ENCODE results near the gene TLE1. TPM values are rescaled to one million over a fixed set of nuclear protein-coding genes. Genes with fewer than 3 reads are reported as not detected.

TLE1 gene
- total and polyA plus RNA-seq, 2 donors (not counting 1 experiment from before 2014, with no cell fraction given) = 33.5 to 80.3 TPM

DNA sequence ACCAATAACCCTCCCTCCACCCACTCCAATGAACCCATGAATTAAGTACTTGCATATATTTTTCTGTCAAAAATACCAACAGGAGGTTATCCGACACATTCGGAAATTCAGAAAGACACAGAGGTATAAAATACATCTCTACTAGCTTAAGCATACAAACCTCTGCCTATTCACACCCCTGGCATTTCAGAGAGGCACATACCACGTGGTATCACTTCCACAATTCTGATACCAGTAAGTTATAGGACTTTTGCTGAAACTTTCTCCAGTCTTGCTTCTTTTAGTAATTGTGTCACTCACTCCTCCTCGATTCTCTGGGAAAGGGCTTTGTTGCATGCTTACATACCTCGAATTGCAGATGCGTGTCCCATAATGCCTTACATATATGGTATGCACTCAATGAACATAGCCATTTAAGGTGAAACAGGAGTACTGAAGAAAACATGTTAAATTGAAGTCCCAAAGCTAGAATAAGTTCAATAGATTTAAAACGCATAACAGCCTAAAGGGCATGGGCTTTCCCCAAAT is 58.1 kb downstream of the TLE1 start:
- no peak overlapping the region for H3K4me3 Mint-ChIP-seq
- Histone ChIP-seq H3K4me1 (ENCODE audit: control insufficient read depth in 2 of 2, insufficient read depth in 2 of 2, low read length in 2 of 2) (peaks cover 6 to 9% of the 10 kb centered on the region in 2 donors), H3K27me3 (replicated peaks in 1 of 4; ENCODE audit: control extremely low read depth in 1 of 4, control insufficient read depth in 3 of 4, insufficient read depth in 4 of 4, low read length in 3 of 4) (no peaks in the 10 kb centered on the region), H3K4me2 (replicated peaks; ENCODE audit: low read depth, low read length, poor library complexity, severe bottlenecking) (no peak overlapping the region), H3K9ac (ENCODE audit: low read length) (no peak overlapping the region), H3K36me3 (replicated peaks in 1 of 2; ENCODE audit: control extremely low read depth in 1 of 2, control insufficient read depth in 1 of 2, extremely low read depth in 1 of 2, insufficient read depth in 2 of 2, low read length in 1 of 2) (peaks cover 0 to 4% of the 10 kb centered on the region in 2 experiments), H3K4me3 (ENCODE audit: control extremely low read depth in 1 of 5, extremely low read depth in 1 of 5, insufficient read depth in 1 of 5, low read depth in 2 of 5, low read length in 4 of 5) (no peak overlapping the region), H4K20me1 (ENCODE audit: control insufficient read depth, insufficient read depth, low read length, poor library complexity, severe bottlenecking) (peaks cover 10% of the 10 kb centered on the region), H3K9me3 (ENCODE audit: control extremely low read depth in 1 of 3, control insufficient read depth in 2 of 3, insufficient read depth in 1 of 3, low read length in 2 of 3) (no peaks in the 10 kb centered on the region), H2AFZ (ENCODE audit: insufficient read depth, low read depth, low read length, poor library complexity, severe bottlenecking) (no peak overlapping the region), H3K79me2 (ENCODE audit: control insufficient read depth, insufficient read depth, low read length) (peaks cover 3% of the 10 kb centered on the region), H3K27ac (ENCODE audit: low read length in 2 of 2) (no peak overlapping the region)
- H3K9me3 Mint-ChIP-seq (ENCODE audit: insufficient read depth) = no peaks in the 10 kb centered on the region
- intact Hi-C loops (cut with micrococcal nuclease) = loop anchor here (10.0 kb wide), 1 partner anchor 54 kb away; the partner anchor contains the start of gene TLE1
- peaks cover 23% of the 10 kb centered on the region for H3K4me1 Mint-ChIP-seq
- DNase-seq (peak; percentile 18), ATAC-seq (ENCODE audit: low read depth) (peak; percentile 58)
- ChIA-PET POLR2A (no interaction called here), CTCF (interaction anchor here (1.0 kb wide), 2 partner anchors 24 to 108 kb away, joined by 3 to 5 read pairs; no protein-coding TSS in a partner anchor)
- H3K27me3 Mint-ChIP-seq = no peaks in the 10 kb centered on the region
- WGBS (ENCODE audit: insufficient coverage) = 56% methylated on average over 3 of the region's 7 CpGs
- H3K27ac Mint-ChIP-seq = no peak overlapping the region
- TF ChIP-seq CTCF (IDR thresholded peaks at IDR 0.05) (no peak), EZH2 (IDR thresholded peaks at IDR 0.05; ENCODE audit: borderline replicate concordance, insufficient read depth, low read depth, low read length, poor library complexity, severe bottlenecking) (no peak)

GRCh38 chr9:81629440-81629839 is 59.9 kb downstream of the TLE1 start:
- H3K9ac ChIP-seq (ENCODE audit: low read length) = no peak overlapping the region
- no peak for DNase-seq
- H3K27me3 Mint-ChIP-seq = no peaks in the 10 kb centered on the region
- no peaks in the 10 kb centered on the region for H3K9me3 Mint-ChIP-seq (ENCODE audit: insufficient read depth)
- intact Hi-C loops (cut with micrococcal nuclease) = no loop called here
- no peak for ATAC-seq (ENCODE audit: low read depth)
- no peak for TF ChIP-seq CTCF (IDR thresholded peaks at IDR 0.05)
- TF ChIP-seq EZH2 (IDR thresholded peaks at IDR 0.05; ENCODE audit: borderline replicate concordance, insufficient read depth, low read depth, low read length, poor library complexity, severe bottlenecking) = no peak
- no CpG with 5 or more reads among the region's 2 CpGs for WGBS (ENCODE audit: insufficient coverage)
- no peak overlapping the region for H3K27ac Mint-ChIP-seq
- H3K4me2 ChIP-seq (replicated peaks; ENCODE audit: low read depth, low read length, poor library complexity, severe bottlenecking) = no peak overlapping the region
- no peaks in the 10 kb centered on the region for H3K27me3 ChIP-seq (replicated peaks in 1 of 4; ENCODE audit: control extremely low read depth in 1 of 4, control insufficient read depth in 3 of 4, insufficient read depth in 4 of 4, low read length in 3 of 4)
- ChIA-PET POLR2A (no interaction called here), CTCF (interaction anchor here (2.4 kb wide), 1 partner anchor 10 kb away, joined by 7 read pairs; no protein-coding TSS in a partner anchor)
- no peak overlapping the region for H3K4me3 ChIP-seq (ENCODE audit: control extremely low read depth in 1 of 5, extremely low read depth in 1 of 5, insufficient read depth in 1 of 5, low read depth in 2 of 5, low read length in 4 of 5)
- peaks cover 8% of the 10 kb centered on the region for H4K20me1 ChIP-seq (ENCODE audit: control insufficient read depth, insufficient read depth, low read length, poor library complexity, severe bottlenecking)
- no peak overlapping the region for H3K27ac ChIP-seq (ENCODE audit: low read length in 2 of 2)
- peaks cover 0 to 4% of the 10 kb centered on the region in 2 experiments for H3K36me3 ChIP-seq (replicated peaks in 1 of 2; ENCODE audit: control extremely low read depth in 1 of 2, control insufficient read depth in 1 of 2, extremely low read depth in 1 of 2, insufficient read depth in 2 of 2, low read length in 1 of 2)
- H3K4me1 Mint-ChIP-seq = peaks cover 18% of the 10 kb centered on the region
- peaks cover 0 to 5% of the 10 kb centered on the region in 2 donors for H3K4me1 ChIP-seq (ENCODE audit: control insufficient read depth in 2 of 2, insufficient read depth in 2 of 2, low read length in 2 of 2)
- H2AFZ ChIP-seq (ENCODE audit: insufficient read depth, low read depth, low read length, poor library complexity, severe bottlenecking) = no peak overlapping the region
- no peak overlapping the region for H3K4me3 Mint-ChIP-seq
- H3K9me3 ChIP-seq (ENCODE audit: control extremely low read depth in 1 of 3, control insufficient read depth in 2 of 3, insufficient read depth in 1 of 3, low read length in 2 of 3) = no peaks in the 10 kb centered on the region
- H3K79me2 ChIP-seq (ENCODE audit: control insufficient read depth, insufficient read depth, low read length) = no peaks in the 10 kb centered on the region
